Fibroblast of mammary gland (primary cell): ENCODE measurements around the gene NUDT4.

Experiments used
- DNase-seq: peaks from one replicate; pipeline ENCODE4 v3.0.0-alpha.2; 2010; ENCODE audit warnings: low read depth
- H3K4me3 ChIP-seq: 2 replicates; pipeline ENCODE4 v1.5.1; 2011; ENCODE audit warnings: low read depth, mild to moderate bottlenecking, low read length, moderate library complexity; ENCODE audit not compliant: control insufficient read depth
- CTCF ChIP-seq: conservative IDR thresholded peaks from 2 replicates; pipeline ENCODE4 v1.5.1; 2011; ENCODE audit warnings: low read depth, low read length, inconsistent platforms; ENCODE audit not compliant: control insufficient read depth, insufficient read depth

Gene NUDT4

GRCh38 chr12:93356214-93356613 is 21.5 kb upstream of the NUDT4 start:
- no peak for DNase-seq
- no peak for TF ChIP-seq CTCF
- no peak overlapping the region for H3K4me3 ChIP-seq

- TF ChIP-seq CTCF: no peak
- no peak overlapping the region for H3K4me3 ChIP-seq
- DNase-seq: no peak
Observed at GRCh38 chr12:93358058-93358457, 19.7 kb upstream of the NUDT4 start.

DNA sequence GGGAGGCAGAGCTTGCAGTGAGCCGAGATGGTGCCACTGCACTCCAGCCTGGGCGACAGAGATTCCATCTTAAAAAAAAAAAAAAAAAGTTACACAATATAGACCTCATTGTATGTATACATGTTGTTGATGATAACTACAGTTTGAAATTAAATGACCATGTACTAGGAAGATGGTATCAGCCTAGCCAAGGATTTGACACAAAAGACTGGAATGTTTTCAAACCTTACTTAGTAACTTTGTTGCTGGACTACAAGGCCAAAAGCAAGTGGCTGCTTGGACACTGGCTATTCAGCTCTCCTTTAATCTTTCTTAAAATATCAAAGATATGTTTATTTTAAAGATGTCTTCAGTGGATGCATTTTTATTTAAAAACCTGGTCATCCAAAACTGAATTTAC is 18.9 kb upstream of the NUDT4 start:
- TF ChIP-seq CTCF: no peak
- no peak overlapping the region for H3K4me3 ChIP-seq
- DNase-seq: no peak

DNA sequence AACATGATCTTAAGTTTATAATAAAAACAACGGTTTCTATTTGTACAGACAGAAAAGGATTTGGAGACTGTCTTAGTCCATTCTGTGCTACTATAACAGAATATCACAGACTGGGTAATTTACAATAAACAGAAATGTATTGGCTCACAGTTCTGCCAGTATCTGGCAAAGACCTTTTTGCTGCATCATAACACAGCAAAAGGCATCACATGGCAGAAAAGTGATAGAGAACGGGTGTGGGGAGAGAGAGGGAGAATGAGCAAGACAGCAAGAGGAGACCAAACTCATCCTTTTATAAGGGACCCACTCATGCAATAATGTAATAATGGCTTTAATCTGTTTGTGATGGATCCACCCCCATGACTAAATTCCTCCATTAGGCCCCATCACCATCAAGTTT is 17.0 kb upstream of the NUDT4 start:
- no peak for DNase-seq
- no peak for TF ChIP-seq CTCF
- no peak overlapping the region for H3K4me3 ChIP-seq

DNA sequence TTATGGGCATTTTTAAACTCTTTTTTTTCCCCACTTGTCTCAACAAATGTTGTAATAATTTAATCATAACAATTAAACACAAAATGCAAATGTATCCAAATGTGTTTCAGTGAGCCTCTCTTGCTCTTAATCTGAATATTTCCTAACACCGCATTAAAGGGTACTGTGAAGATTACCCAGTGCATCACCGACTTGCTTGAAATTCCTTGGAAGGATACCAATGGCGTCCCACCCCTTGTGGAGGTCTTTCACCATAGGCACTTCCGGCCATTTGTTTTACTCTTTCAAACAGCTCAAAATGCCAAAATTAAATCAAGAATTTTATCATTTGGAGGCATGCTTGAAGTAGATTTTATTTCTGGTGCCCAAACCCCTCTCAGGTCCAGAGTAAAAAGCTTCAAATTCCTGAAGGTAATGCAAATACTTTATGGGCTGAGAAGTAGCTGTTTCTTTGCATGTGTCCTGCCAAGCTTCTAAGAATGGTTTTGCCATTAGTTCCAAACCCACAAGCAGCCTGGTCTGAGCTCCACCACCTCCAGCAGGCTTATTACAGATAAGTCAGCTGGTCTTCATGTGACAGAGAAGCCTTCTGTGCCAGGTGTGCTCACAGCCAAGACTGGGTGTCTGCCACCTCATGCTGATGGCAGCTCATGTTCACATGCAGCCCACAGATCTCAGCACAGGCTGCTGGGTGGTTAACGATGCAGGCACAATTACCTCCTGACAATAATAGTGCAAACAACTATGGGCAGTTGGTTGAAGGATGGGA is 16.4 kb upstream of the NUDT4 start:
- TF ChIP-seq CTCF: no peak
- peak; percentile 20 for DNase-seq
- H3K4me3 ChIP-seq: no peak overlapping the region

DNA sequence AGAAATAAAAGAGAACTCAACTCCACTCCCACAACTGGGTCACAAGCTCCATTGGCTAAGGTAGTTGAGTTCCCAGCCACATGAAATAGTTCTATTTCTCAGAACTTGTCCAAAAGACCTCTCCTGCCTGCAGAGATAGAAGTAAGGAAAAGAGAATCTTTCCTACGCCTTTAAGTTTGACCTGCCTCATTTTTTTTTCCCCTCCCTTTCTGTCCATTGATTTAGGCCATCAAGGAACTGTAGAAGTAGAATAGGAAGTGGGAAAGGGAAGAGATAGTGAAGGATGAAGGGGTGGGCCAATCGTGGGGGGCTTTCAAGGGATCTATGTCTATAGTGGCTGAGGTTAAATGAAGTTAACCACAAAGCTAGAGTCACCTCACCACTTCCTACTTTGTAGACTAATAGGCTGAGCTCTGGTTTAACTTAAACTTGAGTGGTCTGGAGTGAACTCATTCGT is 13.9 kb upstream of the NUDT4 start:
- DNase-seq: no peak
- TF ChIP-seq CTCF: no peak
- H3K4me3 ChIP-seq: no peak overlapping the region
